Right ventricle myocardium superior (tissue), 1 donor: ENCODE data around the gene MIR17HG. TPM values are rescaled to one million over a fixed set of nuclear protein-coding genes. Genes with fewer than 3 reads are reported as not detected.

Experiments
- ATAC-seq: fragments of 200-7000 bp; cut with Tn5 transposase; one replicate; pipeline ENCODE4 v1.9.1; 2020; ENCODE audit warnings: mild to moderate bottlenecking; ENCODE audit not compliant: poor library complexity
- DNase-seq: peaks from one replicate; pipeline ENCODE4 v3.0.0-alpha.2; 2020
- intact Hi-C: fragments of 100-400 bp; cut with DNase I; formaldehyde crosslinking; loops from one replicate; pipeline ENCODE4 v1.11.2; 2022
- total RNA-seq: library from RNA; stranded (reverse); fragmentation: NEBNext Ultra II Directional; extraction: Animal tissue kit (Norgen Biotek cat#: 25700); gene quantifications from one replicate; pipeline ENCODE4 v1.2.1, GENCODE V29; 2021
- donor health status: DM: no; HTN: yes; CAD: no; lungs with severe emphysema.

The MIR17HG gene
- total RNA-seq, 1 donor from 2014 or later, result 1.0 TPM

GRCh38 chr13:91400671-91401070 lies 53.2 kb downstream of the MIR17HG start:
- DNase-seq (no peak), ATAC-seq (no peak)
- intact Hi-C loops, result no loop called here

- no peak for ATAC-seq
- DNase-seq, result no peak
- intact Hi-C loops, result no loop called here
Observed at GRCh38 chr13:91401920-91402319, 54.4 kb downstream of the MIR17HG start.

Other genes with a start within 250 kb of the MIR17HG start
- 1.4 TPM for gene GPC5, start 50.9 kb downstream of the MIR17HG start, total RNA-seq